GM18907 (cell line): ENCODE data around the gene CYB561D1.

Experiments
- ATAC-seq: cut with Tn5 transposase; IDR thresholded peaks from one replicate; pipeline ENCODE4 v1.9.1; 2021; ENCODE audit warnings: mild to moderate bottlenecking, moderate library complexity; ENCODE audit not compliant: unreplicated experiment

The CYB561D1 gene

DNA sequence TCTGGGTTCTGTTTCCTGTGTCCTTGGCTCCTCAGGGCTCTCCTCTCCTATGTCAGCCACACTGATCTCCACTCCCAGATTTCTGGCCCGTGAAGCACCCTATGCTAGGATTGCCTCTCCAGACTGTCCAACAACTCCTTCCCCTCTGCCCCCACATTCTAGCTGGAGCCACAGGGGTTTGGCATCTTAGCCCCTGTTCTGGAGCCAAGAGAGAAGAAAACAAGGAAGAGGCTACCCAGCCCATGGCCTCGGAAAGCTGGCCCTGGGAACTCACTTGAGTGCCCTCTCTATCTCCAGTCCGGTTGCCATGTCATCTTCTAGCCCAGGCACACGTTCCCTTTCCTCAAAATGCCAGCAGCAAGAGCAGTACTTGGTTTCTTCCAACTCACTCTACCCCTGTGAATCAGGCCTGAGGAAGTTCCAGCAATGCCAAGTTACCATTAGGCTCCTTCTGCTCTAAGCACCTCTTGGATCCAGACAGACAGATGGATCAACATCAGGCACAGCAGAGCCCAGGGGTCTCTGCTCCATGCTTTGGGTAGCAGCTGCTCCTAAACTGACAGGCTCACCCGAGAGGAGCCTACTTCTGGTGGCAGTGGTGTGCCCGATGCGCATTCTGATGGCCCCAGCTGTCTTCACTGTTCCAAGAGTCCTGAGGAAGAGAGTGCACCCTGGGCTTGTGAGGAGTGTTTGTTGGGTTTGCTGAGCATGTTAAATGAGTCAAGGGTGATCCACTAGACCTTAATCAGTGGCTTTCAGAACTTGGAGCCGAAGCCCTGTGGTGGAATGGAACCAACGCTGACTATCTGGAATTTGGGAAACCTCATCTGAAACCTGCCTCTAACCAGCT is 34.2 kb downstream of the CYB561D1 start:
- no peak for ATAC-seq

- no peak for ATAC-seq
Observed at GRCh38 chr1:109528712-109529111, 34.8 kb downstream of the CYB561D1 start.

GRCh38 chr1:109529881-109530456 is 36.1 kb downstream of the CYB561D1 start:
- ATAC-seq, result no peak

DNA sequence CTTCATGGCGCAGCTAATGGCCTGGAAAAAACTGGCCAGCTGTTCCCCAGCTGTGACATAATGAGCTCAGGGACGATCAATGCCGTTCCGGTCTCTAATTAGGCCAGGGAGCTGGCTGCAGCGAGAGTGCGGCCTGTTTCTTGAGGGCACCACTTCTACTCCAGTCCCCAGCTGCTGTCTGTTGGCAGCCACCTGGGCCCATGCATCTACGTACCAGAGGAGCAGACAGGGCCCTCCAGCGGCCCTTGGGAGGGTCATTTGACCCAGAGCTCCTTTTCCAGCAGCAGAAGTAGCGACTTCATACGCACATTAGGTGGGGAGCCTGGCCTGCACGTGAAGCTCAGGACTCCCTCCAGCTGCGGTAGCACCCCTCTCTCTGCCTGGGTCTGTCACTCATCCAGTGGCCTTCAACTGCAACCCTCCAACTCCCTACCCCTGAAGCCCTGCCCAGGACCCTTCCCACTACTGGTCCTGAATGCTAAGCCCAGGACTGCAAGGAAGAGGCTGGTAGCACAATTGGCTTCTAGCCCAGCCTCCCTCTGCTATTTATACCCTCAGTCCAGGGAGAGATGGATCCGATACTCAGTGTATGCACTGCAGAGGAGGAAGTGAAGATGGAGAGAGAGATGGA is 36.7 kb downstream of the CYB561D1 start:
- no peak for ATAC-seq

GRCh38 chr1:109531380-109531779 is 37.5 kb downstream of the CYB561D1 start:
- no peak for ATAC-seq

GRCh38 chr1:109531826-109532364 is 38.0 kb downstream of the CYB561D1 start:
- no peak for ATAC-seq

- peak; percentile 78 for ATAC-seq
Observed at GRCh38 chr1:109532365-109533136, 38.7 kb downstream of the CYB561D1 start.

DNA sequence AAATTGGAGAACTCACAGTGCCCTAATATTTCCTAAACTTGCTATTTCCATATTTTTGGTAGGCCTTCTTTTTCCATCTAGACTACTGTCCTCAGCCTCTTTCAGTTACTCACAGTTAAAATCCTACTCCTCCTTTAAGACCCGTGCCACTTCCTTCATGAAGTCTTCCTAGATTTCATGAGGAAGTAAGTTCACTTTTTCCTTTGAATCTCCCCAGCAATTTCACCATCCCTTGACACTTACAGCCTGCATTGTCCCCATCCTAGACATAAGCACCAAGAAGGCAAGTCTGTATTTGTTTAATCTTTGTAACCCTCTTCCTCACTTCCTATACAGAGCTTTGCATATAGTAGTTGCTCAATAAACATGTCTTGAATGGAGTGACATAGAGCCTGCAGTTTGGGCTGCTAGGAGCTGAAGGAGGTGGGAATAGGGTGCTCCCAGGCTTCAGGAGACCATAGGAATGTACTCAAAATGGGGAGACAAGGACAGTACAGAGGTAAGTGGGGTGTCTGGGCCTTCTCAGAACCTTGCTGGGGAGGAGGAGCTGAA is 40.5 kb downstream of the CYB561D1 start:
- ATAC-seq, result no peak

GRCh38 chr1:109535481-109535880 is 41.6 kb downstream of the CYB561D1 start:
- no peak for ATAC-seq

GRCh38 chr1:109535971-109536491 is 42.1 kb downstream of the CYB561D1 start:
- ATAC-seq, result no peak

DNA sequence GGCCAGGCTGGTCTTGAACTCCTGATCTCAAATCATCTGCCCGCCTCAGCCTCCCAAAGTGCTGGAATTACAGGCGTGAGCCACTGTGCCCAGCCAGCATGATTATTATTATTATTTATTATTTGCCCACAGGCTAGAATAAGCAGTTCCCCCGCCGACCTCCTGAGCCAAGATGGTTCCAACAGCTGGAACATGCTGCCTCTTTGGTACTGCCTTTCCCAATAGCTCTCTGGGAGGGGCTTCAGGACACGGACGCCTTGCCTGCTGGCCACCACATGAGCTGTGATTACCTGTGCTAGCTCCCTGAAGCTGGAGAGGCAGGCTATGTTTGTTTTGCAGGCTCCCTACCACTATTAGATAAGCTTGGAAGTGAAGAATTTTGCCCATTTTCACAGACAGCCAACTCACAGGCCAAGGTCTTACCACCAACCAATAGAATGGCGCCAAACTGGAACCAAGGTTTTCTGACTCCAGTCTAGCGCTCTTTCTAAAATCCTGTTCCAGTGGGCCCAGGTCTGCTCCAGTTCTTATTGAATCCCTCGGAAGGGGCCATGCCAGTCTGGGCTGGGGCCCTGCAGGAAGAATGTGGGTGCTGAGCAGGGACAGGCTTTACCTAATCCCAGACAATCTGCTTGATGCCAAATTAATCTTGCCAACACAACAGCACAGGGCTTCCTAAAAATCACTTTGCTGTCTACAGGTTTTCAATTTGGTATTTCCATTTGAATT is 43.7 kb downstream of the CYB561D1 start:
- ATAC-seq, result no peak

DNA sequence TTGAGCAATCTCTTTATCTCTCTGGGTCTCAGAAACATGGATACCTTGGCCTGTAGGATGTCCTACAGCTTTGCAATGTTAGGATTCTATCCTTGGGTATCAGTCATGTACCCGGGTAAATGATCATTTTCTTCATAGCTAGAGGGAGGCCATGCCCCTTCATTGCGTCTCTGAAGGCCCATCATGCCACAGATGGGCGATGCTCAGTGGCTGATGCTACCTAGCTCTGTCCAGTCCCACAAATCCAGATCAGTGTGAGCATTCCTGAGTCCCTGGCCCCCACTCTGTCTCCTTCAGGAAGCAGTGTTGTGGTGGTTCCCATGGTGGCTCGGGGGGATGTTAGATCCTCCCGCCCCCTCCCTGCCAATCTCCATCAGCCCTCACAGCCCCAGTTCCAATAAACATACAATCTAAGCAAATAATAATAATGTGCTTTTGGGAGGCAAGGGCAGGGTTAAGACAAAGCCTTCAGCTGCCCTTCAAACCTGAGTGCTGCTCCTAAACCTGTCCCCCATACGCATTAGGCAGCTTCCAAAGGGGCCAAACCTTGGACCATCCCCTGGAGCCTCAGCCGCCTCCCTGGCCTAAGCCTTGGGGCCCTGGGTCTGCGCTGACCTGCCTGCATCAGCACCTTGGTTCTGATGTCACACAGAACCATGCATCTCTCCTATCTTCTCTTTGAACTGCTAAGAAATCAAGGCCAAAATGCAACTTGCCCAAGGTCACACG is 45.1 kb downstream of the CYB561D1 start:
- no peak for ATAC-seq

GRCh38 chr1:109539676-109540075 is 45.8 kb downstream of the CYB561D1 start, which contains the start of gene GPR61:
TSS of gene GPR61 (plus strand) at chr1:109539872. CDS start at chr1:109543023, 3,151 bp downstream.
- ATAC-seq, result no peak

DNA sequence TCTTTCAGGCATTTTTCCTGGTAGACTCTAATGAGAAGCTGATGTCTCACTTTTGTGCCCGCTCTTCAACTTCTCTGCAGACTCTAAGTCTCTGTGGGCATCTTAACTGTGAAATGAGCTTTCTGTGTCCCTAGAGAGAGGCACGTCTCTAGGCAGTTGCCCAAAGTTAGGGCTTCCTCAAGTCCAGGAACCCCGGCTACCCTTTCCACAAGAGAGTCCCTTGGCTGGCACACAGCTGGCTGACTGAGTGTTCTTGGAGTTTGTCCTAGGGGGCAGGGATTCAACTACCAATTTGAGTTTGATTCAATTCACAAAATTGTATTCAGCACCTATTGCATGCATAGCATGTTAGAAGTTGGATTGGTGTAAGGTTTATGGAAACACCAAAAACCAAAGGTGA is 47.2 kb downstream of the CYB561D1 start:
- ATAC-seq, result no peak

DNA sequence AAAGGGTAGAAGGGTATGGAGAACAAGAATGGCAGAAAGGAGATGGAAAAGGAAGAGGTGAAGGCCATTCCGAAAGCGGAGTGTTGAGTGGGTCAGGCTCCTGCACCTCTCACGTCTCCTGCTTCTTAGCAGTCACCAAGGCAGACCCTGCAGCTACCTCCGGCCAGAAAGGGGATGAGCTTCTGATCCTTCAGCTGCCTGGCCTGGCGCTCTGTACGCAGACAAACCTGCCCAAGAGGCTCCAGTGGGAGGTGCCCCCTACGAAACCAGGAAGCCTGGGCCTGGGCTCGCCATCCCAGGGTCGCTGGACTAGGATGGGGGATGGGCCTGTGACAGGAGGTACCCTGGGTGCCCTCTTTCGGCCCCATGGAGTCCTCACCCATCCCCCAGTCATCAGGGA is 48.8 kb downstream of the CYB561D1 start:
- ATAC-seq, result no peak

DNA sequence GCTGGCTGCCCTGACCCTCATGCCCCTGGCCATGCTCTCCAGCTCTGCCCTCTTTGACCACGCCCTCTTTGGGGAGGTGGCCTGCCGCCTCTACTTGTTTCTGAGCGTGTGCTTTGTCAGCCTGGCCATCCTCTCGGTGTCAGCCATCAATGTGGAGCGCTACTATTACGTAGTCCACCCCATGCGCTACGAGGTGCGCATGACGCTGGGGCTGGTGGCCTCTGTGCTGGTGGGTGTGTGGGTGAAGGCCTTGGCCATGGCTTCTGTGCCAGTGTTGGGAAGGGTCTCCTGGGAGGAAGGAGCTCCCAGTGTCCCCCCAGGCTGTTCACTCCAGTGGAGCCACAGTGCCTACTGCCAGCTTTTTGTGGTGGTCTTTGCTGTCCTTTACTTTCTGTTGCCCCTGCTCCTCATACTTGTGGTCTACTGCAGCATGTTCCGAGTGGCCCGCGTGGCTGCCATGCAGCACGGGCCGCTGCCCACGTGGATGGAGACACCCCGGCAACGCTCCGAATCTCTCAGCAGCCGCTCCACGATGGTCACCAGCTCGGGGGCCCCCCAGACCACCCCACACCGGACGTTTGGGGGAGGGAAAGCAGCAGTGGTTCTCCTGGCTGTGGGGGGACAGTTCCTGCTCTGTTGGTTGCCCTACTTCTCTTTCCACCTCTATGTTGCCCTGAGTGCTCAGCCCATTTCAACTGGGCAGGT is 49.5 kb downstream of the CYB561D1 start:
- no peak for ATAC-seq

- no peak for ATAC-seq
Observed at GRCh38 chr1:109543988-109544735, 50.3 kb downstream of the CYB561D1 start.
